GM03348 (cell line): ENCODE measurements around the gene INVS.
"Not testable (repeated sequence)": the region's sequence is repeated elsewhere in the genome, so short reads cannot be mapped to it uniquely, and the experiment has no call there.

Source experiments
- DNase-seq: peaks from one replicate; pipeline ENCODE4 v3.0.0; 2012; ENCODE audit warnings: low spot score

INVS gene

DNA sequence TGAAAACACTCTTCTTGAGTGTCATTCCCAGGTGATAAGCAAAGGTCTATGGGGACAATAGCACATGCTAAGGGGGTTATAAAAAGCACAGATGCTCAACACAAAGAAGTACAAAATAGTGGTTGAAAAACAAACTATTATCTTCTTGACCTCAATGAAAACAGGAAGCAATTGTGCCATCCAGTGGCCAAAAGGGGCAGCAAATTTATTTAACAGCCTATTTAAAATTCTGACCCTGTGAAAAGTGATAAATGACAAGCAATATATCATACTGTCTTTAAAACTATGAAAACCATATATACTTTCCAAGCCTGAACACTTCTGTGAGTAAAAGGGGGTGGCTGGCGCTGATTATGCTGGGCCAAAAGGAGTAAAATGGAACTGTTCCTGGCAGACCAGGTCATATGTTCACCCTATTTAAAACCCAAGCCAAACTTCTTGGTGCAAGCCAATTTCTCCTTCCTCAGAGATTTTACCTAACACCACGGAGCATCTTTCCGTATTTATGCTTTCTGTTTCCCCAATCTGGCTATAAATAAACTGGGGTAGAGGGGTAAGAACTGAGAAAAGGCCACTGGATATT is 224.0 kb downstream of the INVS start:
- DNase-seq, result peak; percentile 43

DNA sequence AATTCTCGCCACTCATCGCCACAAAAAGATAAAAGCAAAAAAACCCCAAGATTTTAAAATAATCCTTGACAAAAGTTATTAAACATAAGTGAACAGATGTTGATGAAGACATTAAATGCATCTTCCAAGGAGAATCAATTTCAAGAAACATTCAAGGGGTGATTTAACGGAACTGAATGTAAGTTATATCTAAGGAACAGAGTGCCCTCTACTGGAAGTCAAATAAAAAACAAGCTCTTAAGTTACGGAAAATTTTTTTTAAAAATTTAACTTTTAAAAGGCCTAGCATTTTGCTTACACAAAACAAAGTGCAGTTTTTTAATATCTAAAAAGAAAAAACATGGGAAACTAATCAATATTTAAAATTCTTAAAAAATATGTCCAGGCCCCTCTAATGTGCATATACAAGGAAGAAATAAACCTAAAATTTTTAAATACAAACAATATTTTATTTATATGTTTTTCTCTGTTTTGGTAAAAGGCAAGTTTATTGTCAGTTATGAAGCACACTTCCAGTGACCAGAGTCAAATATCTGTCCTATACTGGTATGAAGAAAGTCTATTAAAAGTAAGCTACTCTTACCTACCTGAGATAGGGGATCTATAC is 225.7 kb downstream of the INVS start:
- DNase-seq, result peak; percentile 44

DNA sequence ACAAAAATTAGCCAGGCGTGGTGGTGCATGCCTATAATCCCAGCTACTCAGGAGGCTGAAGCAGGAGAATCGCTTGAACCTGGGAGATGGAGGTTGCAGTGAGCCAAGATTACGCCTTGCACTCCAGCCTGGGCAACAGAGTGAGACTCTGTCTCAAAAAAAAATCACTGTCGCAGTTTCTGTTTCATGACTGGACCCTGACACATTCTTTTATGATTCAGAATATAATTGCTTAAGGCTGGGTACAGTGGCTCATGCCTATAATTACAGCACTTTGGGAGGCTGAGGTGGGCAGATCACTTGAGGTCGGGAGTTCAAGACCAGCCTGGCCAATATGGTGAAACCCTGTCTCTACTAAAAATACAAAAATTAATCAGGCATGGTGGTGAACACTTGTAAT is 239.7 kb downstream of the INVS start:
- DNase-seq, result not testable (repeated sequence)

DNA sequence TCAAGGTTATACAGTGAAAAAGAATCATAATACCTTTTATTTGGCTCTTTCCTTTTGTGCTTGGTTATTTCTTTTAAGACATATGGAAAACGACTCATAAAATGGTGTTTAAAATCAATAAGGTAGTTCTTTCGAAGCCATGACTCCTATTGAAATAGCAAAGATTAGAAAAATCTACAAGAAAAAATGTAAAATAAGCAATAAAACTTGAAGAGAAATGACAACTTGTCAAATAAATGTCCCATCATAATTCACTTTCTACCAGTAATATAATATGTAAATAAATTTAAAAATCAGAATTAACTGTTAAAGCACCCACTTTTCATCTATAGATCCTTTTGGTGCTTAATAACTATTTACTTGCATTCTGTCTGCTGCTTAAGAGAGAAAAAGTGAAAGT is 241.2 kb downstream of the INVS start:
- DNase-seq, result no peak

DNA sequence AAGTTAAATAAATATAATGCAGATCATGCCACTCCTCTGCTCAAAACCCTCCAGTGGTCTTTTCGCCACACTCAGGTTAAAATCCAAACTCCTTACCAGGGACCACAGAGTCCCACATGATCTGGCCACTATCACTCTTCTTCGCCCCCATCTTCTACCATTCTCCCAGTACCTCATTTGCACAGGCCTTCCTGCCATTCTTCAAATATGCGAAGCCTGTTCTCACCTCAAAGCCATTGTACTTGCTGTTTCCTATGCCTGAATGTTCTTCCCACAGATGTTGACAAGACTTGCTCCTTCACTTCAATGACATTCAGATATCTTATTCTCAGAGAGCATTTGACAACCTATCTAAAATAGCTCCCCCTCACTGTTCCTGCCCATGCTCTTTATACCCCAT is 242.8 kb downstream of the INVS start:
- no peak for DNase-seq

DNA sequence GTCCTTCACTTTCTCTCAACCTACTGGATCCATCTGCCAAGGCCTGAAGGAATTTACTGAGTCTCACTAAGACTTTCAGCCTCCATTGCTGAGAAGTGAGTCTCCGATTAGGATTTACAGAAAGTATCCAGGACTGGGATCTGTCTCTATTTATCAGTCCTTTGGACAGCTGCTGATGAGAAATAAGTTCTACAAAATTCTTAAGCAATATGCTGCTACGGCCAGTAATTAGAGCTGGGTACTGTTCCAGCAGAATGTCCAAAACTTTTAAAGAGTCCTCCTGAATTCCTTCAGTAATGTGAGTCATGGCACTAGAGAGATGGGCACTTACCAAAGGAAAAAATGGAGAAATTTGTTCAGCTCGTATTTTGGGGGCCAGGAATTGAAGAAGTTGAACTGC is 247.8 kb downstream of the INVS start:
- DNase-seq, result peak; percentile 72

DNA sequence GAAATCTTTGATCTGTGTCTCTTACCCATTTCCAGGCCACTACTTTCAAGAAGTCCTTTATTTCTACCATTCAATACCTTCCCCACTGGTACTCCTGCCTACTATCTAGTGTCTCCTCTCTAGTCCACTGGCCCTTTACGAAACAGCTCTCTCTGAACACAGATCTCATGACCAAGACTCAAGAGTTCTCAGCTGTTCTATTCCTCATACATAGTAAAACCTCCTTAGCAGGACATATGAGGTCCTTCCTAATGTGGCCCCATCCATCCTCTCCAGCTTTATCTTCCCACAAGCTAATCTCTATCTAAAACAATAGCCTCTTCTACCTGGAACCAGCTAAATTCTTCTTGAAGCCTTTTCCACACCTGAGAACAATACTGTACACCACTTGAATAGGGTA is 251.1 kb downstream of the INVS start:
- DNase-seq, result no peak
